DMS153 (cell line): ENCODE data around the gene MFAP1.

Source experiments
- DNase-seq: peaks from one replicate; lab custom pipeline; 2025; lab: John Stamatoyannopoulos, UW

The MFAP1 gene

DNA sequence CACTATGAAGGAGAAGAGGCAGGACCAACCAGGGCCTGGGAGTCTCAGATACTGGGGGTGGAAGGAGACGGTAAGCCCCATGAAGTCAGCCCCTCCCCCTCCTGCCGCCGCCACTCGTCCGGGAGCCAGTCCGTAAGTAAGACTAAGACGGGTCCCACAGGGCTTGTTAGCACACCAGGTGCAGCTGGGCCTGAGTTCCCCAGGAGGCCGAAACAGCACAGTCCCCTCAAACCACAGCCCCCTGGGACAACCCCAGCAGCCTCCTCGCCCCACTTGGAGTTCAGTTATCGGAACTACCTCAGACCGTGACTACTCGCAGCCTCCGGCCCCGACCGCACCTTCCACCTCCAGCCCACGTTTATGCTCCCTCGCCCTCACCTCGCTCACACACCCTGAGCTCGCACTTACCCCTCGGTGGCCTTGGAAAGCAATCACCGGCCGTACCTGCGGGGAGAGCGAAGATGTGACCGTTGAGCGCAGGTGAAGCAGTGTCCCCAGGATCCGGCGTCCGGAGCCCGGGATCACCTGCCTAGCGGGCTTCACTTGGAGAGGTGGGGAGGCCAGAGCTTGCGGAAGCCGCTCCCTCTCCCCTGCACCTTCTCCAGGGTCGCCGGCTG, 48.3 kb downstream of the MFAP1 start:
- no peak for DNase-seq

DNA sequence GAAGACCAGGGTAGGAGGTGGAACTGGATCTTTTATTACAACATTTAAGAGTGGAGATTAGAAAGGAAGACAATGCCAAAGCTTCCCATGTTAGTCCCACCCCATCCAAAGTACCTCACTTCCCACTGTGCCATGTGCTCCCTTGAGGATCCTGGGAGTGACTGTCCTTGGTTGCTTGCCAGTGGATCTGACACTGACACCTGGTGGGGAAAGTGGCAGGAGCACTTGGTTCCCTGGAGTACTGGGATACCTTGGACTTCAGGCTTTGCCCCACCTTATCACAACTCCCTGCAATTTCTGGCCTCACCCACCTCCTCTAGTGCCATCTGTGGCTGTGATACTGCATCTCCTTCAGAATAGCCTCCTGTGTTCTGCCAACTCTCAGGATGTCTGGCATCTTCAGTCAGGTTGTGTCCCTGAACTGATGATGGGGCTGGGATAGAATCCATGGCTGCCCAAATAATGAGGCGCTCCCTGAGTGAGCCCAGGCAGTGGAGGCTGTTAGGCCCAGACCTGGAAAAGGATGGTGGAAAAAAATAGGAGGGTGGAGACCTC, 49.0 kb downstream of the MFAP1 start:
- DNase-seq = peak; percentile 47

DNA sequence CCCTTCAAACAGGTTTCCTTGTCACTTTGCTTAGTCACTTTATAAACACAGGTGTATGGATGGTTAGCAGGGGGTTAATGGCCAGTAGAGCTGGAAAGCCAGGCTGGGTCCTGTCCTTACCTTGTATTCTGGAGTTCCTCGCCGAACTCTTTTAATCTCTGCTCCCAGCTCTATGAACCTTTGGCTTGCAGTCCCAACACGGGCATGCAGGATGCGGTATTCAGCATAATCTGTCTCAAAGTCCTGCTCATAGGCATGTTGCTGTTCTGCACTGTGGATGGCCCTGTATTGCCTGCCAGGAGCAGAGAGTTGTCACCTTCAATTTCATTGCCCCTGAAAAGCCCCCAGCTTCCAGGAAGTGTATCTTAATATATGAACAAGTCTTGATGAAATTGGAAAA, 50.4 kb downstream of the MFAP1 start:
- no peak for DNase-seq

DNA sequence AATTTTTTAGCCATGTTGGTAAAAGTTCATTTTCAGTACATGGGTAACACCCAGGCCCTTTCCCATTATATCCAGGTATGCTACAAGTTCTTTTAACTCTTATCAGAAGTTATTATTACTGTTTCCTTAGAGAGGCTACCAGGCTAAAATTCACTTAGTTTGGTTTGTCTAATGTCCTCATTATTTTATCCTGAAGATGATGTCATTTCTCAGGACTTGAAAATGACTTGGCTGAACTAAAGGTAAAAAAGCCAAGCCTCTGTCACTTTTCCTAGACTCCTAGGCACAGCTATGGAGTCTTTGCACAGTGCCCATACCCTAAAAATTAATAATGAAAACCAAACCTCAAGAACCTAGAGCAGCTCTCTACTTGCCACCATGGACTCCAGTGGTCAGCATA, 51.9 kb downstream of the MFAP1 start:
- no peak for DNase-seq

DNA sequence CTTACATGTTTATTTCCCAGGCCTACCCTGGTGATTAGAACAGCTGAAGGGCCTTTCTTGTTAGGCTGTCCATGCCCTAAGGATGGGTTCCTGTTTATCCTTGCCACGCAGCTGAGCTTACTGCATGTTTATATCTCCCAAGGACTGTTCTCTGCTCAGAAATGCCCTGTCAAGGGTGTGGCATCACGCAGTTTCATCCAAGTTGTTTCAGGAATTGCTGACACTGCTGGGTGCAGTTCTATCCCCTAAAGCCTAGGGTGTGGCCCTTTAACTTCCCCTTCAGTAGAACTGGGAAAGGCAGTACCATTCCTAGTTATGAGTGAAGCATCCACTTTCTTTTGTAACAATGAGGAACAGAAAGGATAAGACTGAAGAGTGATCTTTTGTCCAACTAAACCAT, 52.7 kb downstream of the MFAP1 start:
- DNase-seq = no peak

DNA sequence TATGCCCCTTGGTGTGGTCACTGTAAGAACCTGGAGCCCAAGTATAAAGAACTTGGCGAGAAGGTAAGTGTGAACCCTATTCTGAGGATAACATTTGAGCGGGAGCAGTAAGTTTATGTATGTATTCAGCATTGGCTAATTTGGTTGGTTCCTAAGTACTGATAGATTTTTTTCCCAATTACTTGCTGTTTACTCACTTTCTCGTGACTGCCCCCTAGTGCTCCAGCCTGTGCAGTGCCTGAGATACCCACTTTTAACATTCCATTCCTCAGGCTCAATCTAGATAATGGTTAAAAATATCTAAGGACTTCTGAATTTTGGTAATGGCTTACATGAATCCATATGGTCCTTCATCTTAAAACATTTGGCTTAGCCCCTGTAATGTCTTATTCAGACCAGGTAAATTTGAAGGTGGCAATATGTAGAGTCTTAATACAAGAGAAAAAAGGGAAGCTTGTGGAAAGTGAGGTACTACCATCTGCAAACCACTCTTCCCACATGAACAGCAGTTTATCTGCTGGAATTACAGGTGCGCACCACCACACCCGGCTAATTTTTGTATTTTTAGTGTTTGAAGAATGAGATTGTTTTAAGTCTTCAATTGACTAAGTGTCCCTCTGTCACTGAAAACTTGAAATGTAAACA, 54.8 kb downstream of the MFAP1 start:
- no peak for DNase-seq

DNA sequence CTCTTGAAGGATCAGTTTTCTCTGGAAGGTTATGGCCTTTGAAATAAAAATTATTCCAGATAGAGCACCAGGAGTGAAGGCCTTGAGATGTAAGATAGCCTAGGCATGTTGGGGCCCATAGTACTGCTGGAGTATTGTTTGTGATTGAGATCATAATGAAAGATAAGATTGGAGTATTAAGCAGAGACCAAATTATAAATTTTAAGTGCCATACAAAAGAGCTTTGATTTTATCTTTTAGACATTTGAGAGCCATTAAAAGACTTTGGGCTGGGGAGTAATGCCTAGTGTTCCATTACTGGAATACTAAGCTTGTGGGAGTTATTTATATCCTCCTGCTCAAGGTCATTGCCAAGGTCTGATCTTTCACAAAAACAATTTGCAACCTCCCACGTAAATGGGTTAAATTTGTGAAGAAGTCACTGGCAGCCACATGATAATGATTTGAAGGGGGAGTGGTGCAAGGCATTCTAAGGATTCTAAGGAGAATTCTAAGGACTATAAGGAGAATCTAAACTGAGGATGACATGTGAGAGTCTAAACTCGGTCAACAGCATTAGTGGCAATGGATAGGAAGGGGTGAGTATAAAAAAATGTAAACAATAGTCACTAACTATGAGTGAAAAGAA, 60.6 kb downstream of the MFAP1 start:
- no peak for DNase-seq

DNA sequence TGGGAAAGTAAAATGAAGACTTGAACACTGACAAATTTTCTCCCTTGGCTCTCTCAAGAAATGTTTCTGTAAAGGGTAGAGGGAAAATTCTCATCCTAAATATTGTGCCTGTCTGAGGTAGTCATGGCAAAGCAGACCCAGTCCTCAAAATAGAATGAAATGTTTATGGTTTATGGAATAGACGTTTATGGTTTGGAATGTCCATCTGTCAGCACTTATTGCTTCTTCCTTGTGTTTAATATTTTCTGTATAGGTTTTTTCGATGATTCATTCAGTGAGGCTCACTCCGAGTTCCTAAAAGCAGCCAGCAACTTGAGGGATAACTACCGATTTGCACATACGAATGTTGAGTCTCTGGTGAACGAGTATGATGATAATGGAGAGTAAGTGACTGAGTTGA, 61.7 kb downstream of the MFAP1 start:
- no peak for DNase-seq
